GM23338 (cell line): ENCODE data around the gene REV3L. TPM values are rescaled to one million over a fixed set of nuclear protein-coding genes. Genes with fewer than 3 reads are reported as not detected.

Experiments used
- ATAC-seq: fragments of 200-7000 bp; cut with Tn5 transposase; 3 replicates; pipeline ENCODE4 v1.9.1; 2020
- DNase-seq: peaks from one replicate; pipeline ENCODE4 v3.0.0-alpha.2; 2015; ENCODE audit warnings: low spot score
- H2AFZ ChIP-seq: fragments of 200-600 bp; sonication (generic); 2 replicates; pipeline ENCODE4 v1.8.0; 2016; ENCODE audit warnings: antibody characterized with exemption, mild to moderate bottlenecking, moderate library complexity
- H3F3A ChIP-seq: fragments of 200-600 bp; sonication (generic); replicated peaks from 2 replicates; pipeline ENCODE4 v1.8.0; 2017; ENCODE audit warnings: antibody characterized with exemption, mixed run types, low read depth
- H3K27ac ChIP-seq: fragments of 200-600 bp; sonication (generic); 2 replicates; pipeline ENCODE4 v1.6.1; 2016; ENCODE audit warnings: low read depth
- H3K27me3 ChIP-seq: fragments of 200-600 bp; sonication (generic); 2 replicates; pipeline ENCODE4 v1.8.0; 2016; ENCODE audit warnings: mild to moderate bottlenecking, mixed run types, moderate library complexity; ENCODE audit not compliant: insufficient read depth
- H3K36me3 ChIP-seq: fragments of 200-600 bp; sonication (generic); 2 replicates; pipeline ENCODE4 v1.8.0; 2016; ENCODE audit warnings: mild to moderate bottlenecking; ENCODE audit not compliant: insufficient read depth
- H3K4me1 ChIP-seq: fragments of 200-600 bp; sonication (generic); 2 replicates; pipeline ENCODE4 v1.8.0; 2016; ENCODE audit warnings: mild to moderate bottlenecking, moderate library complexity; ENCODE audit not compliant: insufficient read depth
- H3K4me2 ChIP-seq: fragments of 200-600 bp; sonication (generic); 2 replicates; pipeline ENCODE4 v1.7.1; 2017; ENCODE audit warnings: mixed run types
- H3K4me3 ChIP-seq: fragments of 200-600 bp; sonication (generic); 2 replicates; pipeline ENCODE4 v1.6.1; 2016; ENCODE audit warnings: mixed run types
- H3K79me2 ChIP-seq: fragments of 200-600 bp; sonication (generic); replicated peaks from 2 replicates; pipeline ENCODE4 v1.8.0; 2017; ENCODE audit warnings: mild to moderate bottlenecking; ENCODE audit not compliant: insufficient read depth
- H3K9me2 ChIP-seq: fragments of 200-600 bp; sonication (generic); 2 replicates; pipeline ENCODE4 v1.8.0; 2017; ENCODE audit not compliant: insufficient read depth
- H4K20me1 ChIP-seq: fragments of 200-600 bp; sonication (generic); replicated peaks from 2 replicates; pipeline ENCODE4 v1.8.0; 2017; ENCODE audit warnings: mild to moderate bottlenecking; ENCODE audit not compliant: insufficient read depth
- H3K27ac Mint-ChIP-seq: 2 replicates; pipeline ENCODE4 v1.8.0; 2020; ENCODE audit warnings: inconsistent platforms, mild to moderate bottlenecking, moderate library complexity, mixed read lengths
- H3K27me3 Mint-ChIP-seq: 3 replicates; pipeline ENCODE4 v1.8.0; 2022; ENCODE audit warnings: low read depth, mild to moderate bottlenecking, moderate library complexity, mixed read lengths, inconsistent platforms; ENCODE audit not compliant: insufficient read depth, poor library complexity
- H3K36me3 Mint-ChIP-seq: 3 replicates; pipeline ENCODE4 v1.8.0; 2021; ENCODE audit warnings: low read depth, mild to moderate bottlenecking, inconsistent platforms, moderate library complexity, mixed read lengths
- H3K4me1 Mint-ChIP-seq: 3 replicates; pipeline ENCODE4 v1.8.0; 2020; ENCODE audit warnings: mild to moderate bottlenecking, inconsistent platforms, mixed read lengths
- H3K4me3 Mint-ChIP-seq: 3 replicates; pipeline ENCODE4 v1.8.0; 2021; ENCODE audit warnings: moderate library complexity, mild to moderate bottlenecking, inconsistent platforms, mixed read lengths
- H3K9me3 Mint-ChIP-seq: 3 replicates; pipeline ENCODE4 v1.8.0; 2020; ENCODE audit warnings: moderate library complexity, mild to moderate bottlenecking, inconsistent platforms, mixed read lengths
- CREB1 ChIP-seq: fragments of 250-450 bp; sonication (Bioruptor Pico); IDR thresholded peaks from 2 replicates; pipeline ENCODE4 v1.5.0; 2020; ENCODE audit warnings: low read depth, mild to moderate bottlenecking, moderate library complexity
- CTCF ChIP-seq, 2 experiments: fragments of 200-600 bp in 1 of 2; sonication (generic) in 1 of 2; conservative IDR thresholded peaks; 2 replicates each; pipeline versions ENCODE4 v1.5.1 to v1.6.1; 2016 to 2017; ENCODE audit warnings: antibody characterized with exemption in 2 of 2, low read depth in 2 of 2, mild to moderate bottlenecking in 2 of 2, moderate library complexity in 1 of 2
- ETS1 ChIP-seq: IDR thresholded peaks from 2 replicates; pipeline ENCODE4 v1.6.1; 2016; ENCODE audit warnings: antibody characterized with exemption
- EZH2phosphoT487 ChIP-seq: fragments of 200-600 bp; sonication (generic); IDR thresholded peaks from one replicate; pipeline ENCODE4 v1.8.1; 2018; ENCODE audit warnings: antibody characterized with exemption; ENCODE audit not compliant: unreplicated experiment
- JUNB ChIP-seq: IDR thresholded peaks from one replicate; pipeline ENCODE4 v1.6.1; 2016; ENCODE audit warnings: antibody characterized with exemption; ENCODE audit not compliant: unreplicated experiment
- NANOG ChIP-seq: IDR thresholded peaks from 2 replicates; pipeline ENCODE4 v1.6.1; 2016; ENCODE audit warnings: antibody characterized with exemption, borderline replicate concordance
- POLR2AphosphoS5 ChIP-seq: IDR thresholded peaks from 2 replicates; pipeline ENCODE4 v1.6.1; 2016; ENCODE audit warnings: antibody characterized with exemption, low read depth
- REST ChIP-seq: IDR thresholded peaks from one replicate; pipeline ENCODE4 v1.6.1; 2018; ENCODE audit warnings: antibody characterized with exemption; ENCODE audit not compliant: unreplicated experiment
- STAT1 ChIP-seq: IDR thresholded peaks from one replicate; pipeline ENCODE4 v1.6.1; 2016; ENCODE audit warnings: antibody characterized with exemption; ENCODE audit not compliant: unreplicated experiment
- ZNF114 ChIP-seq: fragments of 250-450 bp; sonication (Bioruptor Pico); IDR thresholded peaks from 2 replicates; pipeline ENCODE4 v1.5.0; 2020; ENCODE audit warnings: mild to moderate bottlenecking, moderate library complexity
- ZNF331 ChIP-seq: fragments of 250-450 bp; sonication (Bioruptor Pico); IDR thresholded peaks from 2 replicates; pipeline ENCODE4 v1.5.0; 2020; ENCODE audit warnings: low read depth, mild to moderate bottlenecking, moderate library complexity
- polyA plus RNA-seq: library from polyadenylated mRNA; unstranded; fragments of >200 nt; fragmentation: Nextera tagmentation; extraction: Ambion mirVana; gene quantifications from 2 replicates; pipeline ENCODE4 v1.2.1, GENCODE V29; 2016
- total RNA-seq: library from RNA; depleted of rRNA; stranded (reverse); fragments of >200 nt; shearing (Covaris generic); gene quantifications from 2 replicates; pipeline ENCODE4 v1.2.3, GENCODE V29; 2014

REV3L gene
- total and polyA plus RNA-seq, 2 experiments from 2014 or later = 8.3 to 13.1 TPM

- TF ChIP-seq REST = no peak
- TF ChIP-seq EZH2phosphoT487 = no peak
- TF ChIP-seq ZNF331 (CRISPR knock-in tag) = no peak
- TF ChIP-seq ZNF114 (CRISPR knock-in tag) = no peak
- TF ChIP-seq CREB1 (CRISPR knock-in tag) = no peak
These were observed 126.5 kb downstream of the REV3L start (continued) for GRCh38 chr6:111356551-111356950.

GRCh38 chr6:111354758-111355555 is 128.1 kb downstream of the REV3L start:
- Histone ChIP-seq H3K27me3 (no peaks in the 10 kb centered on the region), H3K4me3 (no peak overlapping the region), H3K4me1 (no peaks in the 10 kb centered on the region), H2AFZ (no peak overlapping the region), H3K79me2 (no peaks in the 10 kb centered on the region), H3K9me2 (no peaks in the 10 kb centered on the region), H3F3A (no peaks in the 10 kb centered on the region), H3K36me3 (no peaks in the 10 kb centered on the region), H3K27ac (no peak overlapping the region), H4K20me1 (no peaks in the 10 kb centered on the region; the same call in 1 of the 2 replicates), H3K4me2 (no peak overlapping the region)
- no peaks in the 10 kb centered on the region for H3K4me1 Mint-ChIP-seq
- no peak for ATAC-seq
- no peaks in the 10 kb centered on the region for H3K9me3 Mint-ChIP-seq
- no peak for DNase-seq
- peaks cover 2% of the 10 kb centered on the region for H3K27me3 Mint-ChIP-seq
- H3K36me3 Mint-ChIP-seq = no peaks in the 10 kb centered on the region
- H3K27ac Mint-ChIP-seq = no peak overlapping the region
- no peak overlapping the region for H3K4me3 Mint-ChIP-seq
- no peak for TF ChIP-seq JUNB
- no peak for TF ChIP-seq POLR2AphosphoS5
- no peak for TF ChIP-seq NANOG
- no peak for TF ChIP-seq STAT1
- TF ChIP-seq REST = no peak
- no peak for TF ChIP-seq ETS1
- no peak for TF ChIP-seq ZNF331 (CRISPR knock-in tag)
- TF ChIP-seq CTCF (conservative IDR thresholded peaks at IDR 0.05; ENCODE audit: low read depth in 2 of 2) = no peak
